DOHH2 (cell line): ENCODE measurements around the gene TRAF6.

Experiments used
- EZH2phosphoT487 ChIP-seq: fragments of 200-600 bp; sonication (generic); IDR thresholded peaks from 2 replicates; pipeline ENCODE4 v1.6.1; 2017; ENCODE audit warnings: borderline replicate concordance, mild to moderate bottlenecking, antibody characterized with exemption, low read length, moderate library complexity, mixed read lengths
- TF ChIP-seq, protein P1 (sequence below): fragments of 200-600 bp; sonication (generic); IDR thresholded peaks from one replicate; pipeline ENCODE4 v1.5.1; 2014; ENCODE audit warnings: antibody characterized with exemption, mild to moderate bottlenecking, low read depth, low read length; ENCODE audit not compliant: poor library complexity, severe bottlenecking

DNA sequence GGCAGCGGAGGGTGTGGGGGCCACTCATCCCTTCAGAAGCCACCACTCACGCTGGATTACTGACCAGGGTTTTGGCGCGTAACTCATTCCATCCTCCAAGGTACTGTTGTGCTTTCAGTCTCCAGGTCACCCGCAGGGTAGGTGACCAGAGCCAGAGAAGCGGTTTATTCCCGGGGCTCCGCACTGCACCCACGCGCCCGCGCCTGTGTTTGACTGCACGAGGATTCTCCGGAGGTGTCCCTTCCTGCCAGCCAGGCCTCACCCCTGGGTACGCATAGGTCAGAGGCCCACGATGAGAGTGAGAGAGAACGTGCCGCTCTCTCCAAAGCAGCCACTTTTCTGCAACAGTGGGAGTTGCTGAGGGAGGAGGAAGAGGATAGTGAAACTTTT, 55.5 kb downstream of the TRAF6 start:
- TF ChIP-seq, protein P1, sequence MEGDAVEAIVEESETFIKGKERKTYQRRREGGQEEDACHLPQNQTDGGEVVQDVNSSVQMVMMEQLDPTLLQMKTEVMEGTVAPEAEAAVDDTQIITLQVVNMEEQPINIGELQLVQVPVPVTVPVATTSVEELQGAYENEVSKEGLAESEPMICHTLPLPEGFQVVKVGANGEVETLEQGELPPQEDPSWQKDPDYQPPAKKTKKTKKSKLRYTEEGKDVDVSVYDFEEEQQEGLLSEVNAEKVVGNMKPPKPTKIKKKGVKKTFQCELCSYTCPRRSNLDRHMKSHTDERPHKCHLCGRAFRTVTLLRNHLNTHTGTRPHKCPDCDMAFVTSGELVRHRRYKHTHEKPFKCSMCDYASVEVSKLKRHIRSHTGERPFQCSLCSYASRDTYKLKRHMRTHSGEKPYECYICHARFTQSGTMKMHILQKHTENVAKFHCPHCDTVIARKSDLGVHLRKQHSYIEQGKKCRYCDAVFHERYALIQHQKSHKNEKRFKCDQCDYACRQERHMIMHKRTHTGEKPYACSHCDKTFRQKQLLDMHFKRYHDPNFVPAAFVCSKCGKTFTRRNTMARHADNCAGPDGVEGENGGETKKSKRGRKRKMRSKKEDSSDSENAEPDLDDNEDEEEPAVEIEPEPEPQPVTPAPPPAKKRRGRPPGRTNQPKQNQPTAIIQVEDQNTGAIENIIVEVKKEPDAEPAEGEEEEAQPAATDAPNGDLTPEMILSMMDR = no peak
- TF ChIP-seq EZH2phosphoT487 = no peak
